ENCODE data around the gene LYZL6.

DNA sequence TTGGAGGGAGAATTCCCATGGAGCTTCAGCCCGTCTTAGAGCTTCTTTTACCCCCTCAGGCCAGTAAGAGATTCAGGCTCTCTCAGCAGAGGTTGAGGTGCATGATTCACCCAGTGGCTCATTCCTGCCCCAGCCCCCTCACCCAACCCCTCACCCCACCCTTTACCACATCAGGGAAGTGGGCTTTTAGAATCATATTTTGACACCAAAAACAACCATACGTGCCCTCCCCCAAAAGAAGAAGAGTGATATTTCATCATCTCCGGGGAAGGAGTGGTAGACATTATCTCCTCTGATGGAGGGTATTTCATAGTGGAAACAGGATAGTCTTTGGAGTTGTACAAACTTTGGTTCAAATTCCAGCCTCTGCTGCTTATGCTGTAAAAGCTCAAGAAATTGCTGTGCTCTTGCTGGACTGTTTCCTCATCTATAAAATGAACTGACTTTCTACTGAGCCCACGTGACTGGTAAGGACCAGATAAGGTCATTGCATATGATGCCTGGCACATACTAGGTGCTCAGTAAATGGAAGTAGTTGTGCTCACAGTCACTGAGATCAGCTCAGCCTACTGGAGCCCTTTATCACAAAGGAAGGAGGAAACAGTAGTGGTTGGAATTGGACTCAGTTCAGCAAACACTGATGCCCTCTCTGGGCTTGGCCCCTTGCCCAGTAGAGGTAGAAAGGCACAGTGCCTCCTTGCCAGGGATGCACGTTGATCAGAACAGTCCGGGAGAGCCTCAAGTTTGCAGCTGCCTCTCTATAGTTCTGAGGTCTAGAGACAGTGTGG is 45.0 kb downstream of the LYZL6 start:
- TF ChIP-seq POLR2A (IDR thresholded peaks at IDR 0.05): no peak
- TF ChIP-seq, protein P1, sequence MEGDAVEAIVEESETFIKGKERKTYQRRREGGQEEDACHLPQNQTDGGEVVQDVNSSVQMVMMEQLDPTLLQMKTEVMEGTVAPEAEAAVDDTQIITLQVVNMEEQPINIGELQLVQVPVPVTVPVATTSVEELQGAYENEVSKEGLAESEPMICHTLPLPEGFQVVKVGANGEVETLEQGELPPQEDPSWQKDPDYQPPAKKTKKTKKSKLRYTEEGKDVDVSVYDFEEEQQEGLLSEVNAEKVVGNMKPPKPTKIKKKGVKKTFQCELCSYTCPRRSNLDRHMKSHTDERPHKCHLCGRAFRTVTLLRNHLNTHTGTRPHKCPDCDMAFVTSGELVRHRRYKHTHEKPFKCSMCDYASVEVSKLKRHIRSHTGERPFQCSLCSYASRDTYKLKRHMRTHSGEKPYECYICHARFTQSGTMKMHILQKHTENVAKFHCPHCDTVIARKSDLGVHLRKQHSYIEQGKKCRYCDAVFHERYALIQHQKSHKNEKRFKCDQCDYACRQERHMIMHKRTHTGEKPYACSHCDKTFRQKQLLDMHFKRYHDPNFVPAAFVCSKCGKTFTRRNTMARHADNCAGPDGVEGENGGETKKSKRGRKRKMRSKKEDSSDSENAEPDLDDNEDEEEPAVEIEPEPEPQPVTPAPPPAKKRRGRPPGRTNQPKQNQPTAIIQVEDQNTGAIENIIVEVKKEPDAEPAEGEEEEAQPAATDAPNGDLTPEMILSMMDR (IDR thresholded peaks at IDR 0.05 in 8 of 11, conservative IDR thresholded peaks at IDR 0.05 in 3 of 11): no peak
